ENCODE measurements around the gene NRXN2. TPM values are rescaled to one million over a fixed set of nuclear protein-coding genes. Genes with fewer than 3 reads are reported as not detected.
"Not testable (repeated sequence)": the region's sequence is repeated elsewhere in the genome, so short reads cannot be mapped to it uniquely, and the experiment has no call there.

NRXN2 gene
- polyA plus RNA-seq, 1 experiment = 0.20 TPM

- TF ChIP-seq CTCF (IDR thresholded peaks at IDR 0.05; ENCODE audit: insufficient read depth, low read depth, low read length) = no peak
- POLR2A ChIA-PET = no interaction called here
- Histone ChIP-seq H3K4me3 (ENCODE audit: low read depth, low read length) (no peak overlapping the region), H3K27me3 (ENCODE audit: control insufficient read depth, insufficient read depth, low read length) (peaks cover 4% of the 10 kb centered on the region; the same call in 1 of the 2 replicates), H3K36me3 (ENCODE audit: control insufficient read depth, insufficient read depth, low read length) (no peaks in the 10 kb centered on the region)
- no peak for DNase-seq (ENCODE audit: low read depth)
- CTCF ChIA-PET = no interaction called here
Observed at GRCh38 chr11:64564419-64564818, 158.6 kb downstream of the NRXN2 start.

GRCh38 chr11:64563966-64564365 is 159.0 kb downstream of the NRXN2 start:
- ChIA-PET POLR2A (no interaction called here), CTCF (no interaction called here)
- DNase-seq (ENCODE audit: low read depth) = no peak
- Histone ChIP-seq H3K27me3 (ENCODE audit: control insufficient read depth, insufficient read depth, low read length) (peaks cover 4% of the 10 kb centered on the region; the same call in 1 of the 2 replicates), H3K36me3 (ENCODE audit: control insufficient read depth, insufficient read depth, low read length) (no peaks in the 10 kb centered on the region), H3K4me3 (ENCODE audit: low read depth, low read length) (no peak overlapping the region)
- no peak for TF ChIP-seq CTCF (IDR thresholded peaks at IDR 0.05; ENCODE audit: insufficient read depth, low read depth, low read length)

GRCh38 chr11:64562723-64563351 is 160.2 kb downstream of the NRXN2 start:
- CTCF ChIA-PET = no interaction called here
- no peak for DNase-seq (ENCODE audit: low read depth)
- TF ChIP-seq CTCF (IDR thresholded peaks at IDR 0.05; ENCODE audit: insufficient read depth, low read depth, low read length) = no peak

GRCh38 chr11:64561984-64562722 is 160.8 kb downstream of the NRXN2 start:
- Histone ChIP-seq H3K36me3 (ENCODE audit: control insufficient read depth, insufficient read depth, low read length) (no peaks in the 10 kb centered on the region), H3K4me3 (ENCODE audit: low read depth, low read length) (no peak overlapping the region), H3K27me3 (ENCODE audit: control insufficient read depth, insufficient read depth, low read length) (peaks cover 4% of the 10 kb centered on the region; the same call in 1 of the 2 replicates)
- no peak for TF ChIP-seq CTCF (IDR thresholded peaks at IDR 0.05; ENCODE audit: insufficient read depth, low read depth, low read length)
- ChIA-PET POLR2A (no interaction called here), CTCF (interaction anchor here (1.1 to 1.2 kb wide), 2 partner anchors 9 to 91 kb away, joined by 3 read pairs; no protein-coding TSS in a partner anchor)
- no peak for DNase-seq (ENCODE audit: low read depth)

More at GRCh38 chr11:64562723-64563351, 160.2 kb downstream of the NRXN2 start:
- peaks cover 4% of the 10 kb centered on the region; the same call in 1 of the 2 replicates for H3K27me3 ChIP-seq (ENCODE audit: control insufficient read depth, insufficient read depth, low read length)
- no peaks in the 10 kb centered on the region for H3K36me3 ChIP-seq (ENCODE audit: control insufficient read depth, insufficient read depth, low read length)
- no peak overlapping the region for H3K4me3 ChIP-seq (ENCODE audit: low read depth, low read length)
- POLR2A ChIA-PET = no interaction called here

- DNase-seq (ENCODE audit: low read depth); H3K27me3 ChIP-seq (ENCODE audit: control insufficient read depth, insufficient read depth, low read length); H3K4me3 ChIP-seq (ENCODE audit: low read depth, low read length); H3K36me3 ChIP-seq (ENCODE audit: control insufficient read depth, insufficient read depth, low read length); POLR2A ChIA-PET: not testable (repeated sequence)
- CTCF ChIA-PET = interaction anchor here (1.1 to 1.2 kb wide), 2 partner anchors 8 to 91 kb away, joined by 3 read pairs; no protein-coding TSS in a partner anchor
Observed at GRCh38 chr11:64561429-64561828, 161.6 kb downstream of the NRXN2 start.
